SK-N-SH treated with all-trans-retinoic acid at 6 μM for 48 hours (cell line): ENCODE measurements around the gene CUL4B.

Experiments used
- ATAC-seq: fragments of 200-7000 bp; cut with Tn5 transposase; 3 replicates; pipeline ENCODE4 v1.9.1; 2020; ENCODE audit warnings: mild to moderate bottlenecking, moderate library complexity
- BACH2 ChIP-seq: fragments of 250-450 bp; sonication (Bioruptor Pico); IDR thresholded peaks from 2 replicates; pipeline ENCODE4 v1.9.0; 2021; ENCODE audit warnings: mild to moderate bottlenecking, borderline replicate concordance
- ESRRG ChIP-seq: fragments of 250-450 bp; sonication (Bioruptor Pico); IDR thresholded peaks from 2 replicates; pipeline ENCODE4 v1.6.1; 2021; ENCODE audit warnings: mild to moderate bottlenecking
- GLIS3 ChIP-seq: fragments of 250-450 bp; sonication (Bioruptor Pico); IDR thresholded peaks from 2 replicates; pipeline ENCODE4 v1.5.0; 2020; ENCODE audit warnings: mild to moderate bottlenecking, moderate library complexity
- ISL1 ChIP-seq: fragments of 250-450 bp; sonication (Bioruptor Pico); IDR thresholded peaks from 2 replicates; pipeline ENCODE4 v2.1.2; 2022; ENCODE audit warnings: mild to moderate bottlenecking, moderate library complexity
- OSR1 ChIP-seq: fragments of 250-450 bp; sonication (Bioruptor Pico); IDR thresholded peaks from 2 replicates; pipeline ENCODE4 v1.8.0; 2022; ENCODE audit warnings: moderate library complexity, mild to moderate bottlenecking, inconsistent platforms
- PATZ1 ChIP-seq: fragments of 250-450 bp; sonication (Bioruptor Pico); IDR thresholded peaks from 2 replicates; pipeline ENCODE4 v1.8.0; 2020; ENCODE audit warnings: mild to moderate bottlenecking, moderate library complexity, borderline replicate concordance
- POU6F1 ChIP-seq: fragments of 250-450 bp; sonication (Bioruptor Pico); IDR thresholded peaks from 2 replicates; pipeline ENCODE4 v1.8.0; 2021; ENCODE audit warnings: low read depth, mild to moderate bottlenecking, moderate library complexity, borderline replicate concordance
- PPARA ChIP-seq: fragments of 250-450 bp; sonication (Bioruptor Pico); IDR thresholded peaks from 2 replicates; pipeline ENCODE4 v1.5.0; 2020; ENCODE audit warnings: mild to moderate bottlenecking, borderline replicate concordance
- TOX ChIP-seq: fragments of 250-450 bp; sonication (Bioruptor Pico); IDR thresholded peaks from 2 replicates; pipeline ENCODE4 v1.8.0; 2021; ENCODE audit warnings: mild to moderate bottlenecking, moderate library complexity, borderline replicate concordance
- ZC3H10 ChIP-seq: fragments of 250-450 bp; sonication (Bioruptor Pico); IDR thresholded peaks from 2 replicates; pipeline ENCODE4 v1.5.1; 2021; ENCODE audit warnings: mild to moderate bottlenecking, moderate library complexity
- ZFP3 ChIP-seq: fragments of 250-450 bp; sonication (Bioruptor Pico); IDR thresholded peaks from 2 replicates; pipeline ENCODE4 v1.5.0; 2020; ENCODE audit warnings: mild to moderate bottlenecking, moderate library complexity
- ZFP30 ChIP-seq: fragments of 450-650 bp; formaldehyde crosslinking; IDR thresholded peaks from 2 replicates; pipeline ENCODE4 v1.5.0; 2022; ENCODE audit warnings: mild to moderate bottlenecking, moderate library complexity
- ZNF8 ChIP-seq: fragments of 450-650 bp; formaldehyde crosslinking; IDR thresholded peaks from 2 replicates; pipeline ENCODE4 v1.5.0; 2020; ENCODE audit warnings: mild to moderate bottlenecking, moderate library complexity
- TF ChIP-seq, protein P1 (sequence below): fragments of 250-450 bp; sonication (Bioruptor Pico); IDR thresholded peaks from 2 replicates; pipeline ENCODE4 v1.5.0; 2020; ENCODE audit warnings: mild to moderate bottlenecking, moderate library complexity
- TF ChIP-seq, protein P2 (sequence below): fragments of 250-450 bp; sonication (Bioruptor Pico); IDR thresholded peaks from 2 replicates; pipeline ENCODE4 v1.5.1; 2020; ENCODE audit warnings: low read depth, mild to moderate bottlenecking, moderate library complexity

The CUL4B gene

DNA sequence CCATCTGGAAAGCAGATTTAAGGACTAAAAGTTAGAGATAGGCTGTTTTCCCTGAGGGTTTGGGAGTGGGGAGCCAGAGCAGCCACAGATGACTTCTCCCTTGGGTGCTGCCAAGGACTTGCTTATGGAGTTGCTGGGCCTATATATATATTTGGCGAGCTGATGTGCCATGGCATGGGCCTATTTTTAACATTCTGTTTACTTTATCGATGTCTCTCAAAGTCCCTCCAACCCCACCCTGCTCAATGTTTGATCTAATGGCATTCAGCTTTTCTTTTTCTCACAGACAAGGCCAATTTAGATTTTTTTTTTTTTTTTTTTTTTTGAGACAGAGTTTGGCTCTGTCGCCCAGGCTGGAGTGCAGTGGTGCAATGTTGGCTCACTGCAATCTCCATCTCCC, 6.1 kb upstream of the CUL4B start (continued):
- TF ChIP-seq PATZ1 (CRISPR knock-in tag) (no peak), TOX (CRISPR knock-in tag) (no peak)
- TF ChIP-seq, protein P1, sequence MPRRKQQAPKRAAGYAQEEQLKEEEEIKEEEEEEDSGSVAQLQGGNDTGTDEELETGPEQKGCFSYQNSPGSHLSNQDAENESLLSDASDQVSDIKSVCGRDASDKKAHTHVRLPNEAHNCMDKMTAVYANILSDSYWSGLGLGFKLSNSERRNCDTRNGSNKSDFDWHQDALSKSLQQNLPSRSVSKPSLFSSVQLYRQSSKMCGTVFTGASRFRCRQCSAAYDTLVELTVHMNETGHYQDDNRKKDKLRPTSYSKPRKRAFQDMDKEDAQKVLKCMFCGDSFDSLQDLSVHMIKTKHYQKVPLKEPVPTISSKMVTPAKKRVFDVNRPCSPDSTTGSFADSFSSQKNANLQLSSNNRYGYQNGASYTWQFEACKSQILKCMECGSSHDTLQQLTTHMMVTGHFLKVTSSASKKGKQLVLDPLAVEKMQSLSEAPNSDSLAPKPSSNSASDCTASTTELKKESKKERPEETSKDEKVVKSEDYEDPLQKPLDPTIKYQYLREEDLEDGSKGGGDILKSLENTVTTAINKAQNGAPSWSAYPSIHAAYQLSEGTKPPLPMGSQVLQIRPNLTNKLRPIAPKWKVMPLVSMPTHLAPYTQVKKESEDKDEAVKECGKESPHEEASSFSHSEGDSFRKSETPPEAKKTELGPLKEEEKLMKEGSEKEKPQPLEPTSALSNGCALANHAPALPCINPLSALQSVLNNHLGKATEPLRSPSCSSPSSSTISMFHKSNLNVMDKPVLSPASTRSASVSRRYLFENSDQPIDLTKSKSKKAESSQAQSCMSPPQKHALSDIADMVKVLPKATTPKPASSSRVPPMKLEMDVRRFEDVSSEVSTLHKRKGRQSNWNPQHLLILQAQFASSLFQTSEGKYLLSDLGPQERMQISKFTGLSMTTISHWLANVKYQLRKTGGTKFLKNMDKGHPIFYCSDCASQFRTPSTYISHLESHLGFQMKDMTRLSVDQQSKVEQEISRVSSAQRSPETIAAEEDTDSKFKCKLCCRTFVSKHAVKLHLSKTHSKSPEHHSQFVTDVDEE = no peak
- TF ChIP-seq, all 23 proteins: peak for 0

DNA sequence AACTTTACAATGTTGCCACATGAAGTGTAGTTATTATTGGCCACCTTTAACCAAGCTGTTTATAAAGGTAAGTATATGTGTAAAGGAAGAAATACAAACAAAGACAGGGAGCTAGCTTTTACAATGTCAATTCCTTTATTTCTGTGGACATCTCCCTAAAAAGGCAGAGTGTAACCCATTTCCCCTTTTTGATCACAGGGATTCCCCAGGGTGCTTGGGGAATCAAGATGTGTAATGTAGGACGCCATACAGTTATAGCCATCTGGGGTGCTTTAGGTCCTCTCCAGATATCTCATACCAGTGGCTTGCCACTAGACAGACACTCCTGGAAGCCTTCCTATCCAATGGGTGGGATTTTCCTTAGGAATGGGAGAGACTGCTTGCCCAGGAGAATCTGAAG, 4.2 kb upstream of the CUL4B start:
- ATAC-seq = no peak
- TF ChIP-seq ZNF8 (no peak), OSR1 (CRISPR knock-in tag) (no peak), PPARA (no peak), ESRRG (no peak), ISL1 (no peak), GLIS3 (no peak), BACH2 (CRISPR knock-in tag) (no peak), ZFP30 (CRISPR knock-in tag) (no peak), POU6F1 (CRISPR knock-in tag) (no peak), ZFP3 (CRISPR knock-in tag) (no peak)
- TF ChIP-seq, protein P1 = no peak
- TF ChIP-seq, protein P2, sequence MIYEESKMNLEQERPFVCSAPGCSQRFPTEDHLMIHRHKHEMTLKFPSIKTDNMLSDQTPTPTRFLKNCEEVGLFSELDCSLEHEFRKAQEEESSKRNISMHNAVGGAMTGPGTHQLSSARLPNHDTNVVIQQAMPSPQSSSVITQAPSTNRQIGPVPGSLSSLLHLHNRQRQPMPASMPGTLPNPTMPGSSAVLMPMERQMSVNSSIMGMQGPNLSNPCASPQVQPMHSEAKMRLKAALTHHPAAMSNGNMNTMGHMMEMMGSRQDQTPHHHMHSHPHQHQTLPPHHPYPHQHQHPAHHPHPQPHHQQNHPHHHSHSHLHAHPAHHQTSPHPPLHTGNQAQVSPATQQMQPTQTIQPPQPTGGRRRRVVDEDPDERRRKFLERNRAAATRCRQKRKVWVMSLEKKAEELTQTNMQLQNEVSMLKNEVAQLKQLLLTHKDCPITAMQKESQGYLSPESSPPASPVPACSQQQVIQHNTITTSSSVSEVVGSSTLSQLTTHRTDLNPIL (CRISPR knock-in tag) = no peak

GRCh38 chrX:120562569-120562926, 1.8 kb upstream of the CUL4B start:
- no peak for ATAC-seq
- TF ChIP-seq, protein P1 = no peak
- TF ChIP-seq ZNF8 (no peak), TOX (CRISPR knock-in tag) (no peak), ZC3H10 (CRISPR knock-in tag) (no peak), ZFP3 (CRISPR knock-in tag) (no peak), ISL1 (no peak)
- TF ChIP-seq, protein P2 (CRISPR knock-in tag) = no peak
- TF ChIP-seq, all 23 proteins: peak for 0
